Glomerular visceral epithelial cell (primary cell): Measurements from ENCODE around the gene OTUB1.

Experiments
- DNase-seq: peaks from one replicate; pipeline ENCODE4 v3.0.0-alpha.2; 2016; ENCODE audit errors: extremely low spot score

The OTUB1 gene

GRCh38 chr11:64004590-64004984 lies 18.3 kb downstream of the OTUB1 start:
- DNase-seq: no peak

- no peak for DNase-seq
These were observed 19.5 kb downstream of the OTUB1 start for GRCh38 chr11:64005691-64006090.

GRCh38 chr11:64006398-64006797 lies 20.2 kb downstream of the OTUB1 start:
- DNase-seq: no peak

GRCh38 chr11:64007160-64007628 lies 21.0 kb downstream of the OTUB1 start:
- no peak for DNase-seq

- DNase-seq: no peak
These were observed 21.5 kb downstream of the OTUB1 start for GRCh38 chr11:64007629-64008282.

GRCh38 chr11:64008283-64008913 lies 22.2 kb downstream of the OTUB1 start:
- no peak for DNase-seq

- no peak for DNase-seq
These were observed 22.8 kb downstream of the OTUB1 start for GRCh38 chr11:64008914-64009633.

GRCh38 chr11:64009710-64010109 lies 23.5 kb downstream of the OTUB1 start:
- DNase-seq: no peak

GRCh38 chr11:64010783-64011182 lies 24.5 kb downstream of the OTUB1 start:
- no peak for DNase-seq

- no peak for DNase-seq
These were observed 25.1 kb downstream of the OTUB1 start for GRCh38 chr11:64011371-64011770.

GRCh38 chr11:64013141-64013896 lies 27.1 kb downstream of the OTUB1 start:
- no peak for DNase-seq

GRCh38 chr11:64014356-64014755 lies 28.1 kb downstream of the OTUB1 start:
- DNase-seq: no peak

- DNase-seq: no peak
These were observed 29.3 kb downstream of the OTUB1 start for GRCh38 chr11:64015510-64015909.

- DNase-seq: no peak
These were observed 30.0 kb downstream of the OTUB1 start for GRCh38 chr11:64015935-64016845.

GRCh38 chr11:64017945-64018224 lies 31.6 kb downstream of the OTUB1 start:
- no peak for DNase-seq

GRCh38 chr11:64018310-64018709 lies 32.1 kb downstream of the OTUB1 start:
- DNase-seq: no peak

- DNase-seq: no peak
These were observed 33.1 kb downstream of the OTUB1 start for GRCh38 chr11:64019106-64020037.

GRCh38 chr11:64020976-64021756 lies 34.9 kb downstream of the OTUB1 start:
- DNase-seq: no peak

- no peak for DNase-seq
These were observed 35.5 kb downstream of the OTUB1 start for GRCh38 chr11:64021757-64022093.
